ENCODE results near the gene OSBPL10.

The OSBPL10 gene

GRCh38 chr3:31985831-31986230 is 4.8 kb upstream of the OSBPL10 start:
- DNase-seq, result no peak

DNA sequence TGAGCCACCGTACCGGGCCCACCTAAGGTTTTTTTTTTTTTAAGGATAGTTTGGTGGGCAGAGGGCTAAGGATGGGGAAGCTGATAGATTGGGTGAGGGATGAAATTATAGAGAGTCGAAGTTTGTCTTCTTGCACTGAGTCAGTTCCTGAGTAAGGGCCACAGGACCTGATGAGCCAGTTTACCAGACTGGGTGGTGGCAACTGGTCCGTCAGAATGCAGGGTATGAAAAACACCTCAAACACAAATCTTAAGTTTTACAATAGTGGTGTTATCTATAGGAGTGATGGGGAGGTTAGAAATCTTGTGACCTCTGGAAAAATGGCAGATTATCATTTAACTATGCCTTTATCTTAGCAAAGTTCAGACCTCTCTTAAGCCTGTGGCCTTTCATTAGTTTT is 3.3 kb upstream of the OSBPL10 start:
- DNase-seq, result no peak

- DNase-seq, result peak; percentile 81
Measured at GRCh38 chr3:31980530-31981205, 394 bp downstream of the OSBPL10 start.

DNA sequence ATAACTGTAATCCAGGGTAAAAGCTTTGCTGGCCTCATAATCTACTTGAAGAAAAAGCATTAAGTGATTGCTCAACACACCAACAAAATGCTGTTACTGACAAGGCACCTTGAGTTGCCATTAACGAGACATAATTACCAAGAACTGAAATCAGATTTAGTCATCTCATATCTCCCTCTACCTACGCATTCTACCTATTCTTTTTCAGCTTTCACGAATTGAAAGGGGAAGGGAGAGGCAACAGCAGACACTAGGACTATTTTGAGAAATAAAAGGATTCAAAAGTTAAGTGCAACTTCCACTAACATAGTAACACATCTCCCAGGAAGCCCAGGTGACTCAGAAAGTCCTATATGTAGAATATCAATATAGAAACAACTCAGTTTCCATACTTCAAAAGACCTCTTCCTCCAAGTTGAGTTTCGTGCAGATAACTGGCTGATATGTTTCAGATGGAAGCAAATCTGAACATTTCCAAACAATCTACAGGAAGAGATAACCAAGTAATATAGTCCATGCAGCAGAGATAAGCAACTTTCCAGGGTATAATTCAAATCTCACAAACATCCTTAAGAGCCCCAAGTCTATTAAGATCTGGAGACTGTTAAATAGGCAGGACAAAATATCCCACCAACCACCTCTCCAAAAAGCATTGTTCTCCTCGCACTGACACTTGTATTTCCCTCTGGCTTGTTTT is 1.9 kb downstream of the OSBPL10 start:
- DNase-seq, result no peak

- peak; percentile 23 for DNase-seq
Measured at GRCh38 chr3:31978553-31978952, 2.5 kb downstream of the OSBPL10 start.

DNA sequence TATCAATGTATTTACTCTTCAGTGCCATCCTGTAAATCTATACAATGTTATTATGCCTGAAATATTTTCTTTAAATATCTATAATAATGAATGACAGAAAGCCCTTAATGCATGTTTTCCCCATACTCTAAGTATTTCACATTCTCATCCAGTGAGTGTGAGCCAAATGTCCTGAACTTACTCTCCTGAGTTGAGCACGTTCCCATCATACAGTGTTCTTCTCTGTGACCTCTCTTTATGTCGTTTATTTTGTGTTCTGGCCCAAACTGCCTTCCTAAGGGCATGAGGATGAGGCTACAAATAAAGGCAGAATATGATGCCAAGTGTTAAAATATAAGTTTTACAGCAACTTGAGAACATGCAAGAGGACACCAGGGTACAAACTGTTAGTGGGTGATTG is 3.3 kb downstream of the OSBPL10 start:
- DNase-seq, result no peak

GRCh38 chr3:31976302-31976701 is 4.8 kb downstream of the OSBPL10 start:
- no peak for DNase-seq

DNA sequence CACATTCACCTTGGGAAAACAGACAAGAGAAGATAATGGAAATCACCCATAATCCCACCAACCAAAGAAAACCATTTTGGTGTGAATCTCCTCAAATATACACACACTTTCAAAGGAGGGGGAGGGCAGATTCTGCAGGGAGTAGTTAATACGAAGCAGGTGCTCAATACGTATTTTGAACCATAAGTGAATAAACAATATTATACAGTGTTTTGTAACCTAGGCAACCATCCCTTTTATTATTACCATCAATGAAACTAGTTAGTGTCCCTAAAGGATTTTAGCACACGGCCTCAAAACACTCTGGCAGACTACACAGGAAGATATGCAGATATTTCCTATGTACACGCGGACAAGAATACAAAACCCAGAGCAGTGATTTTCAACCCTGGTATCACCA is 6.1 kb downstream of the OSBPL10 start:
- no peak for DNase-seq

DNA sequence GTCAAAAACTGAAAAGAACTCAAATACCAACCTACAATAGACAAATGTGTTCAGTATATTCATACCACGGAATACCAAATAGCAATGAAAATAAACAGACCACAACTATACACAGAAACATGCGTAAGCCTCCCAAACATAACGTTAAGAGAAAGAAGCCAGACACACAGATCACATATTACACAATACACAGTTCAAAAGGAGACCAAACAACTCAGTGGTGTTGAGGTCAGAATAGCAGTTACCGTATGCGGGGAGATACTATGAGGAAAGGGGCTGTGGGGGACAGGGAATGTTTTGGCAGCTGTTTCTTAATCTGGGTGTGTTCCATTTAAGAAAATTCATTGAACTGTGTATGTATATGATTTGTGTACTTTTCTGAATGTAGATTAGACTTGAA is 6.6 kb downstream of the OSBPL10 start:
- DNase-seq, result no peak

DNA sequence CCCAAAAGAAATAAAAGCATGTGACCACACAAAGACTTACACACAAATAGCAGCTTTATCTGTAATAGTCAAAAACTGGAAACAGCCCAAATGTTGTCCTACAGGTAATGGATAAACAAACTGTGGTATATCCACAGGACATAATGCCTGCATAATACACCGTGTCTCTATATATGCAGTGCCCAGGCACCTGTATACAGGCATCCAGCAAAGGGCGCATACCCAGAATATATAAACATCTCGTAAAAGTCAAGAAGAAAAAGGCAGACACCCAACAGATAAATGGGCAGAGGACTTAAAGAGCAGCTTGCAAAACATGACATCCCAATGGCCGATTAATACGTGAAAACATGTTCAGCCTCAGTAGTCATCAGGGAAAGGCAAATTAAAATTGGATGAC is 7.2 kb downstream of the OSBPL10 start:
- DNase-seq, result no peak

GRCh38 chr3:31973081-31973480 is 8.0 kb downstream of the OSBPL10 start:
- no peak for DNase-seq

- no peak for DNase-seq
Measured at GRCh38 chr3:31971607-31972006, 9.5 kb downstream of the OSBPL10 start.

- DNase-seq, result no peak
Measured at GRCh38 chr3:31968927-31969418, 12.1 kb downstream of the OSBPL10 start.

DNA sequence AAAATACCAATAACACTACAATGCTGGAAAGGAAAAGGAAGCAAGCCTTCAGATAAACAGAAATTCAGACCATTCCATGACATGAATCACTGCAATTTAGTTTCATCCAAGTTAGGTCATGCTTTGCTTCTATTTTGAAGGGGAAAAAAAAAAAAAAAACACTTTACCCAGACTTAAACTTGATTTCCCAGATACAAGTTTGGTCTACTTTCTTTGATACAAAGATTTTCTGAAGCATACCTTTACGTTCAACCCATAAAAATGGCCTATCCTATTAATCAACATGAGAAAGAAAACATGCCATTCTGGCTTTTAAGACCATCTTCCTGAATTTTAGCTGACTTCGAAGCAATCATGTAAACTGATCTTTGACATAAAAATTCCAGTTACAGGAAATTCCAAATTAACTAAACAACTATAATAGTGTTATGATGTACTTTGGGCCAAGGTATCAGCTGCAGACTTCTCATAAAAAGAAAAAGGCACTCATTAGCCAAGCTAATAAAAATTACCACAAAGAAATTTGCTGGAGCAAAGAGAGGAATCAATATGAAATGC is 12.6 kb downstream of the OSBPL10 start:
- no peak for DNase-seq

GRCh38 chr3:31967592-31967991 is 13.5 kb downstream of the OSBPL10 start:
- no peak for DNase-seq

DNA sequence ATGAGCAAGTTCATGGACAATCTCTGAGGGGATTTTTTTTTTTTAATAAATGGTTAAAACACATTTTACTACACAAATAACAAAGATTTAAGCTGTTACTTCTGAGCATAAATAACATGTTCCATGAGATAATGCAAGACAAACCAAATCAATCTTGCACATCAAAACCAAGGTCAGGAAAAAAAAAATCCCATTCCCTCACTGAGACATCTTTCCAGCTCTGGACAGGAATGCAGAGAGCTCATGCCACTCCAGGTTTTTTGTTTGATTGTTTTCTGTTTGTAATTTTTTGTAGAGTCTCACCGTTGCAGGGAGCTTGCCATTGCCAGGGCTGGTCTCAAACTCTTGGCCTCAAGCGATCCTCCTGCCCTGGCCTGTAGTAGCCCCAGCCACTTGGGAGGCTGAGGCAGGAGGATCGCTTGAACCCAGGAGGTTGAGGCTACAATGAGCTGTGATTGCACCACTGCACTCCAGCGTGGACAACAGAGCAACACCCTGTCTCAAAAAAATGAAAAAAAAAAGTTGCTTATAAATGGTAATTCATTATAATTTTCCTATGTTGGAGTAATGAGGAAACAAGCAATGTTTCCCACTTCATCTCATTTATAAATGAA is 14.0 kb downstream of the OSBPL10 start:
- DNase-seq, result no peak

GRCh38 chr3:31962801-31963205 is 18.3 kb downstream of the OSBPL10 start:
- no peak for DNase-seq

- DNase-seq, result peak; percentile 6
Measured at GRCh38 chr3:31960793-31961431, 20.1 kb downstream of the OSBPL10 start.

- DNase-seq, result no peak
Measured at GRCh38 chr3:31959951-31960792, 20.9 kb downstream of the OSBPL10 start.

GRCh38 chr3:31959251-31959650 is 21.8 kb downstream of the OSBPL10 start:
- DNase-seq, result no peak

GRCh38 chr3:31958701-31959152 is 22.3 kb downstream of the OSBPL10 start:
- DNase-seq, result peak; percentile 5

DNA sequence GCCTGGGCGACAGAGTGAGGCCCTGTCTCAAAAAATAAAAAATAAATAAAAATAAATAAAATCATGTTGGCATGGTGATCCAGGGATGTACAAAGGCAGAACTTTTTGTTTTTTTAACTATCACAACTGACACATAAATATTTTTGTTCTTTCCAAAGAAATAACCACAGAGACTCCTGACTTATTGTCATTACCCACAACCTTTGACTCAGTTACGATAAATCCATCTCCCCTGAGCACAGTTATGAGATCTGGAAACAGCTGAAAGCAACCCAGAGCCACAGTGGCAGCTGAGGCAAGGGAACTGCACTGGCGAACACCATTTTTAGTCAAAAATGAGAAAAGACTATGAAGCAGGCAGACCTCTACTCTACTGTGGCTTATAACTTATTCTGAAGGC is 24.0 kb downstream of the OSBPL10 start:
- DNase-seq, result no peak
